Peyer's patch (tissue), 4 donors: ENCODE results near the gene TMEM218. TPM values are rescaled to one million over a fixed set of nuclear protein-coding genes. Genes with fewer than 3 reads are reported as not detected.

Experiments used
- DNase-seq, 3 donors: peaks; one replicate each; pipeline ENCODE4 v3.0.0-alpha.2; 2017 to 2019
- H3K27ac ChIP-seq, 4 donors: fragments of 200-600 bp; sonication (generic); one replicate each; pipeline ENCODE4 v1.5.1; 2016 to 2019
- H3K27me3 ChIP-seq, 2 donors: fragments of 200-600 bp; sonication (generic); one replicate each; pipeline ENCODE4 v1.5.1; 2019
- H3K36me3 ChIP-seq, 3 donors: fragments of 200-600 bp; sonication (generic); one replicate each; pipeline ENCODE4 v1.5.1; 2016 to 2019
- H3K4me1 ChIP-seq, 4 donors: fragments of 200-600 bp; sonication (generic); one replicate each; pipeline ENCODE4 v1.5.1; 2016 to 2019
- H3K4me3 ChIP-seq, 4 donors: fragments of 200-600 bp; sonication (generic); 1 replicate in 3 of 4; 2 replicates in 1 of 4; pipeline ENCODE4 v1.5.1; 2016 to 2019; ENCODE audit warnings: mild to moderate bottlenecking in 1 of 4
- H3K9me3 ChIP-seq, 4 donors: fragments of 200-600 bp; sonication (generic); one replicate each; pipeline ENCODE4 v1.5.1; 2016 to 2019; ENCODE audit warnings: mild to moderate bottlenecking in 1 of 4
- POLR2A ChIP-seq, 2 donors: fragments of 450-650 bp; IDR thresholded peaks; one replicate each; pipeline ENCODE4 v1.5.1; 2017; ENCODE audit warnings: antibody characterized with exemption in 2 of 2, mild to moderate bottlenecking in 2 of 2, moderate library complexity in 2 of 2
- total RNA-seq, 4 donors: library from RNA; depleted of rRNA; stranded (reverse); fragments of >200 nt; gene quantifications; one replicate each; pipeline ENCODE4 v1.1.0, GENCODE V29; 2016
- TF ChIP-seq, protein P1 (sequence below), 6 experiments: fragments of 450-650 bp in 4 of 6; fragments of 200-600 bp in 2 of 6; sonication (generic) in 1 of 6; IDR thresholded peaks; one replicate each; pipeline ENCODE4 v1.5.1; 2017 to 2019; ENCODE audit warnings: antibody characterized with exemption in 6 of 6, mild to moderate bottlenecking in 3 of 6, moderate library complexity in 1 of 6

TMEM218 gene
- total RNA-seq, 4 donors from 2014 or later, result 11.4 to 19.2 (median 15.4) TPM

GRCh38 chr11:125146232-125146631 is 34.8 kb upstream of the TMEM218 start:
- no peaks in the 10 kb centered on the region for H3K36me3 ChIP-seq

DNA sequence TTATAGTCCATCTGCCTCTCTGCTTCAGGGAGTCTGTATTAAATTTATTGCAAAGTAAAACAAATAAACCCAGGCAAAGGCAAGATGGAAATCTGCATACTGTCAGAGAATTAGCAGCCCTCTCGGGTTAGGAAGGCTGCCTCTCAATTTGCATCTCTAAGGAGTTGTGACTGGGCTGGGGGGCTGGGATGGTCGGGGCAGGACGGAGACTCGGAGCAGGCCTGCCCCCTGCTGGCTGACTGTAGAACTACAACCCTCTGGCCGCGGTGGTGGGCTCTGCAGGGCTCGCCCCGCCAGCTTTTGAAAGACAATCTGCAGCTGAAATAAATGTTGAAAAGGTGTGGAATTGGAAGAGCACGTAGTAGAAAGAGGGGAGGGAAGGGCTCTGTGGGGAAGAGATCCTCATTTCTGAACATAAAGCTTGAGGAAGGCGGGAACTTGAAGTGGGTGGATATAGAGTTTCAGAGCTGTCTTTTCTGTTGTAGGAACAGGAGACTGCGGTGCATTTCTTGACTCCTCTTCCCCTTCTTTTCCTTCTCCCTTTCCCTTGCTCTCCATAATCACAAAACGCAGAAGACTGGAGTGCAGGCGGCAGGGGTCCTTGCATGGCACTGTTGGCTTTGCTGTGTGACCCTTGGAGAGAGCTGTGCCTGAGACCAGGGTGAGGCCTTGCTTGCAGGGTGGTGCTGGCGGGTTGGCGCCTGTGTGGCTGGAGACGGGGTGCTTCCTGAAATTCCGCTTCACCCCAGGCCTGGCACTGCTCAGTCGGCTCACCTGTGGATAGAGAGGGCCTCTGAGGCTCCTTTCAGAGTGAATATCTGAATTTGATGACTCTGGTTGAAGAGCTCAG is 30.5 kb upstream of the TMEM218 start:
- Histone ChIP-seq H3K27ac (no peak overlapping the region), H3K4me3 (no peak overlapping the region), H3K9me3 (no peaks in the 10 kb centered on the region), H3K4me1 (no peaks in the 10 kb centered on the region), H3K27me3 (no peaks in the 10 kb centered on the region), H3K36me3 (no peaks in the 10 kb centered on the region)
- DNase-seq, result peak; percentile 32 to 66 (median 61)
- TF ChIP-seq, protein P1, sequence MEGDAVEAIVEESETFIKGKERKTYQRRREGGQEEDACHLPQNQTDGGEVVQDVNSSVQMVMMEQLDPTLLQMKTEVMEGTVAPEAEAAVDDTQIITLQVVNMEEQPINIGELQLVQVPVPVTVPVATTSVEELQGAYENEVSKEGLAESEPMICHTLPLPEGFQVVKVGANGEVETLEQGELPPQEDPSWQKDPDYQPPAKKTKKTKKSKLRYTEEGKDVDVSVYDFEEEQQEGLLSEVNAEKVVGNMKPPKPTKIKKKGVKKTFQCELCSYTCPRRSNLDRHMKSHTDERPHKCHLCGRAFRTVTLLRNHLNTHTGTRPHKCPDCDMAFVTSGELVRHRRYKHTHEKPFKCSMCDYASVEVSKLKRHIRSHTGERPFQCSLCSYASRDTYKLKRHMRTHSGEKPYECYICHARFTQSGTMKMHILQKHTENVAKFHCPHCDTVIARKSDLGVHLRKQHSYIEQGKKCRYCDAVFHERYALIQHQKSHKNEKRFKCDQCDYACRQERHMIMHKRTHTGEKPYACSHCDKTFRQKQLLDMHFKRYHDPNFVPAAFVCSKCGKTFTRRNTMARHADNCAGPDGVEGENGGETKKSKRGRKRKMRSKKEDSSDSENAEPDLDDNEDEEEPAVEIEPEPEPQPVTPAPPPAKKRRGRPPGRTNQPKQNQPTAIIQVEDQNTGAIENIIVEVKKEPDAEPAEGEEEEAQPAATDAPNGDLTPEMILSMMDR (IDR thresholded peaks at IDR 0.05), result peak; percentile 82 to 96 (median 84)
- no peak for TF ChIP-seq POLR2A (IDR thresholded peaks at IDR 0.05)

More at GRCh38 chr11:125146232-125146631, 34.8 kb upstream of the TMEM218 start:
- Histone ChIP-seq H3K4me1 (no peaks in the 10 kb centered on the region), H3K4me3 (no peak overlapping the region), H3K27me3 (no peaks in the 10 kb centered on the region), H3K27ac (no peak overlapping the region), H3K9me3 (no peaks in the 10 kb centered on the region)
- TF ChIP-seq, protein P1 (IDR thresholded peaks at IDR 0.05), result no peak
- TF ChIP-seq POLR2A (IDR thresholded peaks at IDR 0.05), result no peak
- no peak for DNase-seq

DNA sequence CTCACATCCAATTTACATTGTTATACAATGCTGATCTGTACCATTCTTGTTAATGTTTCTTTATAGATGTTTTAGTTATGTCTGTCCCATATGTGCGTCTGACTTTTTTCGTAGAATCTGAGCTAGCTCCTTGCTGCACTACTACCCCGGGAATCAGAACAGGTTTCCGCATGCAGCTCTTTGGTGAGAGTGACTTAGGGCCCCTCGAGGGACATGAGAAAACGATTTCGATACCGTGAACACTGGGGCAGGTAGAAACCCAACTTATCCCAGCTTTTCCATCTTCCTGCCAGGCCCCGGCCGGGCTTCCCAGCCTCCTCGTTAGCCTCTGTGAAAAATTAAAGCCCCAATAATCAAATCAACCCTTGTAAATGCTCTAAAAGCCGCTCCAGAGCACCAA is 29.8 kb upstream of the TMEM218 start:
- H3K4me1 ChIP-seq, result no peaks in the 10 kb centered on the region
- H3K4me3 ChIP-seq, result no peak overlapping the region
- H3K9me3 ChIP-seq, result no peaks in the 10 kb centered on the region
- no peak for TF ChIP-seq POLR2A (IDR thresholded peaks at IDR 0.05)
- TF ChIP-seq, protein P1 (IDR thresholded peaks at IDR 0.05), result no peak
- H3K27ac ChIP-seq, result no peak overlapping the region
- no peaks in the 10 kb centered on the region for H3K36me3 ChIP-seq
- no peaks in the 10 kb centered on the region for H3K27me3 ChIP-seq
- no peak for DNase-seq

DNA sequence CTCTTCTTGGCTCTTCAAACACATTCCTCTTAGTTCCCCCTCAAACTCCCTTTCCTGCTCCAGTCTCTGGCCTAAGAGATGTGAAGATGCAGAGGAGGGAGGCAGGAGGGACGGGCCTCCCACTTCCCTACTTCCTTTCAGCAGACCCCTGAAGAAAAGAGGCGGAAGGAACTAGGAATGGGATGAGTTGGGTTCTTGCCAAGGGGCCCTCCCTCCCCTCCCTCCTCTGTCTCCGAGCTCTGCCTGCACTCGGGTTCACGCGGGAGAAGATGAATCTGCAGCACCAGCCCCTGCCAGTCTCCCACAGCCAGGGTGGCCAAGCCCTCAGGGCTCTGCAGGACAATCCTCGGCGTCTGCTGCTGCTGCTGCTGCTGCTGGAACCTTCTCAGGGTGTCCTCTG is 28.8 kb upstream of the TMEM218 start:
- Histone ChIP-seq H3K9me3 (no peaks in the 10 kb centered on the region), H3K36me3 (no peaks in the 10 kb centered on the region), H3K4me1 (no peaks in the 10 kb centered on the region), H3K27me3 (no peaks in the 10 kb centered on the region), H3K4me3 (no peak overlapping the region), H3K27ac (no peak overlapping the region)
- TF ChIP-seq, protein P1 (IDR thresholded peaks at IDR 0.05), result no peak
- TF ChIP-seq POLR2A (IDR thresholded peaks at IDR 0.05), result no peak
- DNase-seq, result no peak

- Histone ChIP-seq H3K27me3 (no peaks in the 10 kb centered on the region), H3K27ac (no peak overlapping the region), H3K4me1 (no peaks in the 10 kb centered on the region), H3K9me3 (no peaks in the 10 kb centered on the region), H3K36me3 (no peaks in the 10 kb centered on the region), H3K4me3 (no peak overlapping the region)
- no peak for DNase-seq
- TF ChIP-seq, protein P1 (IDR thresholded peaks at IDR 0.05), result no peak
- no peak for TF ChIP-seq POLR2A (IDR thresholded peaks at IDR 0.05)
Measured at GRCh38 chr11:125139778-125140177, 28.4 kb upstream of the TMEM218 start.
